ENCODE data around the gene ACYP2.
"Not testable (repeated sequence)": the region's sequence is repeated elsewhere in the genome, so short reads cannot be mapped to it uniquely, and the experiment has no call there.

Gene ACYP2

GRCh38 chr2:54115284-54116137 lies at the start of gene ACYP2:
Gene ACYP2 (plus strand): TSS chr2:54115615.
- DNase-seq (ENCODE audit: low read depth), result peak; percentile 61
- TF ChIP-seq, protein P1, sequence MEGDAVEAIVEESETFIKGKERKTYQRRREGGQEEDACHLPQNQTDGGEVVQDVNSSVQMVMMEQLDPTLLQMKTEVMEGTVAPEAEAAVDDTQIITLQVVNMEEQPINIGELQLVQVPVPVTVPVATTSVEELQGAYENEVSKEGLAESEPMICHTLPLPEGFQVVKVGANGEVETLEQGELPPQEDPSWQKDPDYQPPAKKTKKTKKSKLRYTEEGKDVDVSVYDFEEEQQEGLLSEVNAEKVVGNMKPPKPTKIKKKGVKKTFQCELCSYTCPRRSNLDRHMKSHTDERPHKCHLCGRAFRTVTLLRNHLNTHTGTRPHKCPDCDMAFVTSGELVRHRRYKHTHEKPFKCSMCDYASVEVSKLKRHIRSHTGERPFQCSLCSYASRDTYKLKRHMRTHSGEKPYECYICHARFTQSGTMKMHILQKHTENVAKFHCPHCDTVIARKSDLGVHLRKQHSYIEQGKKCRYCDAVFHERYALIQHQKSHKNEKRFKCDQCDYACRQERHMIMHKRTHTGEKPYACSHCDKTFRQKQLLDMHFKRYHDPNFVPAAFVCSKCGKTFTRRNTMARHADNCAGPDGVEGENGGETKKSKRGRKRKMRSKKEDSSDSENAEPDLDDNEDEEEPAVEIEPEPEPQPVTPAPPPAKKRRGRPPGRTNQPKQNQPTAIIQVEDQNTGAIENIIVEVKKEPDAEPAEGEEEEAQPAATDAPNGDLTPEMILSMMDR (IDR thresholded peaks at IDR 0.05; ENCODE audit: control insufficient read depth, extremely low read depth, insufficient read depth), result peak; percentile 29; the same call in 1 of the 2 replicates

GRCh38 chr2:54065891-54066290 lies 49.5 kb upstream of the ACYP2 start:
- no peak for DNase-seq (ENCODE audit: low read depth)
- no peak overlapping the region for H3K4me3 ChIP-seq (ENCODE audit: low read depth, low read length)
- TF ChIP-seq, protein P1 (IDR thresholded peaks at IDR 0.05; ENCODE audit: control insufficient read depth, extremely low read depth, insufficient read depth), result no peak

More at GRCh38 chr2:54115284-54116137, at the start of gene ACYP2:
- H3K4me3 ChIP-seq (ENCODE audit: low read depth, low read length), result peak within 1 kb of the TSS; percentile 65

DNA sequence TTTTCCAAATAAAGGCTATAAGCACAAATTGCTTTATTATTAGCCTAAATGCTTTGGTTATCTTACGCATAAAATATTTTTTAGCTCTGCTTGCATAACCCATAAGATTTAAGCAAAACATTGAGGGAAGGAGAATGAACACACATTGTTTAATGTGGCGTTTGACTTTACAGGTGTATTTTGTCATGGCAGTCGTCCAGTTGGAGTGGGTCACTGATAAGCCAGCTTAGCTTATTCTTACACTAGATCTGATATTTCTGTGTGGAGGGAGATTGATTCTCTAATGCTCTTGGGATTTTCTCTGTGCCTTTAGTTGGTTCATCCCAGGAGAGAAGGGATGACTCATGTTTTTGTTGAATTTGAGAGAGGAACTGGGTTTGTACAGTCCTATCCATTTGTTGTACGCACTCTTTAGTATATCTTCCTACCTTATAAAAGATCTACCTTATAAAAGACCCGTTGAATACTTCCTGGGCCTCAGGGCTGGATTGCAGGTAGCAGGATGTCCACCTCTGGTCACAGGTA lies 47.5 kb upstream of the ACYP2 start:
- TF ChIP-seq, protein P1 (IDR thresholded peaks at IDR 0.05; ENCODE audit: control insufficient read depth, extremely low read depth, insufficient read depth), result no peak
- DNase-seq (ENCODE audit: low read depth), result peak; percentile 23

DNA sequence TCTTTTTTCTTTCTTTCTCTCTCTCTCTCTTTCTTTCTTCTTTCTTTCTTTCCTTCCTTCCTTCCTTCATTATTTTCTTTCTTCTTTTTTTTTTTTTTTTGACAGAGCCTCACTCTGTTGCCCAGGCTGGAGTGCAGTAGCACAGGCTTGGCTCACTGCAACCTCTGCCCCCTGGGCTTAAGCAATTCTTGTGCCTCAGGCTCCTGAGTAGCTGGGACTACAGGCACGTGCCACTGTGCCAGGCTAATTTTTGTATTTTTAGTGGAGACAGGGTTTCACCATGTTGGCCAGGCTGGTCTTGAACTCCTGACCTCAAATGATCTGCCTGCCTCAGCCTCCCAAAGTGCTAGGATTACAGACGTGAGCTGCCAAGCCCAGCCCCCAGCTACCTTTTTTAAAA lies 42.9 kb upstream of the ACYP2 start:
- not testable (repeated sequence) for DNase-seq (ENCODE audit: low read depth); H3K4me3 ChIP-seq (ENCODE audit: low read depth, low read length)

More for the DNA sequence above, 47.5 kb upstream of the ACYP2 start:
- no peak overlapping the region for H3K4me3 ChIP-seq (ENCODE audit: low read depth, low read length)

DNA sequence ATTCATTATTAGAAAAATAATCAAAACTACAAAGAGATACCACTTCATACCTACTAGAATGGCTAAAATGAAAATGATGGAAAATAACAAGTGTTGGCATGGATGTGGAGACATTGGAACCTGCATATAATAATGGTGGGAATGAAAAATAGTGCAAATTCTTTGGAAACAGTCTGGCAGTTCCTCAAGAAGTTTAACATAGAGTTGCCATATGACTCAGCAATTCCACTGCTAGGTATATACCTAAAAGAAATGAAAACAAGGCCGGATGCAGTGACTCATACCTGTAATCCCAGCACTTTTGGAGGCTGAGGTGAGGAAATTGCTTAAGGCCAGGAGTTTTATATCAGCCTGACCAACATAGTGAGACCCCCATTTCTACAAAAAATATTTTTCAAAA lies 41.6 kb upstream of the ACYP2 start:
- TF ChIP-seq, protein P1 (IDR thresholded peaks at IDR 0.05; ENCODE audit: control insufficient read depth, extremely low read depth, insufficient read depth), result no peak
- DNase-seq (ENCODE audit: low read depth), result no peak
- no peak overlapping the region for H3K4me3 ChIP-seq (ENCODE audit: low read depth, low read length)

DNA sequence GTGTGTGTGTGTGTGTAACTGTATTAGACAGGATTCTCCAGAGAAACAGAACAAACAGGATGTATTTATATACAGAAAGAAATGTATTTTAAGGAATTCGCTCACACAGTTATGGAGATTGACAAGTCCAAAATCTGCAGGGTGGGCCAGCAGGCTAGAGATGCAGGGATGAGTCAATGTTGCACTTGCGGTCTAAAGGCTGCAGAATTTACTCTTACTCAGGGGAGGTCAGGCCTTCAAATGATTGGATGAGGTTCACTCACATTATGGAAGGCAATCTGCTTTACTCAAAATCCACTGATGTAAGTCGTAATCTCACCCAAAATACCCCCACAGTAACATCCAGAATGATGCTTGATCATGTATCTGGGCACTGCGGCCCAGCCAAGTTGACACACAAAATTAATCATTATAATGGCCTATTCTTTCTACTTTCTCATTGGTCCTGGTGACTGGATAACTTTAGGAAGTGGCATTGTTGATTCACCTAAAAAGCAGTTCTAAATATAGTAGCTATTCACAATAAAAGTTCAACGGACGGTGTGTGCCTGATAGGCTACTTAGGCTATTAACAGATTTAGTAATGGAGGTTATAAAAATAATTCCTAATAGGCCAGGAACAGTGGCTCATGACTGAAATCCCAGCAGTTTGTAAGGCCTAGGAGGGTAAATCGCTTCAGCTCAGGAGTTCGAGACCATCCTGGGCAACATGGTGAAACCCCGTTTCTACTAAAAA lies 40.6 kb upstream of the ACYP2 start:
- TF ChIP-seq, protein P1 (IDR thresholded peaks at IDR 0.05; ENCODE audit: control insufficient read depth, extremely low read depth, insufficient read depth), result no peak
- H3K4me3 ChIP-seq (ENCODE audit: low read depth, low read length), result no peak overlapping the region
- no peak for DNase-seq (ENCODE audit: low read depth)

DNA sequence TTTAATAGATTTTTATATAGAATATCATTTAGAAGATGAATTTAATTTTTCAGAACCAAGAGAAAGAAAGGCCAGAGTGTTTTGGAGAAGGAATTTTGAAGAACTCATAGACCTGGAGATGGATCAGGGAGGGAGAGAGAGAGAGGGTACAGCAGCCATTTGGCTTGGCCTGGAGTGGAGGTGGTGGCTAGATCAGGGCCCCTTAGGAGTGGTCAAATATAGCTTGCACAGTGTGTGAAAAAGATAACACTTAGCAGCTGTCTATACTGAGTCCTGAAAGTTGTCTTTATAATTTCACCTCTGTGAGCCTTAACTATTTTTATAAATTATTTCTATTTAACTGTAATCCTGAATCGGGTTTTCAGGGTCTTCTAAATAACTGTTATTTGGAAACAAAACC lies 38.8 kb upstream of the ACYP2 start:
- TF ChIP-seq, protein P1 (IDR thresholded peaks at IDR 0.05; ENCODE audit: control insufficient read depth, extremely low read depth, insufficient read depth), result no peak
- no peak for DNase-seq (ENCODE audit: low read depth)
- H3K4me3 ChIP-seq (ENCODE audit: low read depth, low read length), result no peak overlapping the region

All from LNCaP clone FGC (cell line).